ENCODE results near the gene ESPNL.

The ESPNL gene

DNA sequence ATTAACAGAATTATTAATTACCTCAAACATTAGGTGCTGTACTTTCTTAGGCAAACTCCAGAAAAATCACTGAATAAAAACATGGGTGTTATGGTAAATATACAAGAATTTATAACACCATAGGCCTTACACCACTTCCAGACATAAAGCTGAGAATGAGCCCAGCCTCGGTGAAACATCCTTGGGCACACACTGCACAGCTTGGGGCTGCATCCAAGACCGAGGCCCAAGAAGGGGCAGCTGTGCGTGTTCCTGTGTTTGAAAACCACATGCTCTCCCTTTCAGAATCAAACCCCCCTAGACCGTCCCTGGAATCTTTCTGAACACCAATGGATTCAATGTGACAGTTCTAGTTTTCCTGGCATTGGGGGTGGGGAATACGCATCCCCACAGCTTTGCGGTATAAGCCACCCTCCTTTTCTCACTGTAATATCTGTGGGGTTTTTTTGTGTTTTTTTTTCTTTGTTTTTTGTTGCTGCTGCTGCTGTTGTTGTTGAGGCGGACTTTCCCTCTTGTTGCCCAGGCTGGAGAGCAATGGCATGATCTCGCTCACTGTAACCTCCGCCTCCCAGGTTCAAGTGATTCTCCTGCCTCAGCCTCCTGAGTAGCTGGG is 71.5 kb downstream of the ESPNL start:
- Mint-ChIP-seq H3K27ac (no peak overlapping the region), H3K9me3 (no peaks in the 10 kb centered on the region), H3K4me1 (peaks cover 6% of the 10 kb centered on the region), H3K27me3 (ENCODE audit: low read depth, poor library complexity) (no peaks in the 10 kb centered on the region), H3K4me3 (no peak overlapping the region), H3K36me3 (ENCODE audit: low read depth) (peaks cover 47% of the 10 kb centered on the region)
- TF ChIP-seq, protein P1, sequence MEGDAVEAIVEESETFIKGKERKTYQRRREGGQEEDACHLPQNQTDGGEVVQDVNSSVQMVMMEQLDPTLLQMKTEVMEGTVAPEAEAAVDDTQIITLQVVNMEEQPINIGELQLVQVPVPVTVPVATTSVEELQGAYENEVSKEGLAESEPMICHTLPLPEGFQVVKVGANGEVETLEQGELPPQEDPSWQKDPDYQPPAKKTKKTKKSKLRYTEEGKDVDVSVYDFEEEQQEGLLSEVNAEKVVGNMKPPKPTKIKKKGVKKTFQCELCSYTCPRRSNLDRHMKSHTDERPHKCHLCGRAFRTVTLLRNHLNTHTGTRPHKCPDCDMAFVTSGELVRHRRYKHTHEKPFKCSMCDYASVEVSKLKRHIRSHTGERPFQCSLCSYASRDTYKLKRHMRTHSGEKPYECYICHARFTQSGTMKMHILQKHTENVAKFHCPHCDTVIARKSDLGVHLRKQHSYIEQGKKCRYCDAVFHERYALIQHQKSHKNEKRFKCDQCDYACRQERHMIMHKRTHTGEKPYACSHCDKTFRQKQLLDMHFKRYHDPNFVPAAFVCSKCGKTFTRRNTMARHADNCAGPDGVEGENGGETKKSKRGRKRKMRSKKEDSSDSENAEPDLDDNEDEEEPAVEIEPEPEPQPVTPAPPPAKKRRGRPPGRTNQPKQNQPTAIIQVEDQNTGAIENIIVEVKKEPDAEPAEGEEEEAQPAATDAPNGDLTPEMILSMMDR (IDR thresholded peaks at IDR 0.05), result no peak
- DNase-seq, result no peak

DNA sequence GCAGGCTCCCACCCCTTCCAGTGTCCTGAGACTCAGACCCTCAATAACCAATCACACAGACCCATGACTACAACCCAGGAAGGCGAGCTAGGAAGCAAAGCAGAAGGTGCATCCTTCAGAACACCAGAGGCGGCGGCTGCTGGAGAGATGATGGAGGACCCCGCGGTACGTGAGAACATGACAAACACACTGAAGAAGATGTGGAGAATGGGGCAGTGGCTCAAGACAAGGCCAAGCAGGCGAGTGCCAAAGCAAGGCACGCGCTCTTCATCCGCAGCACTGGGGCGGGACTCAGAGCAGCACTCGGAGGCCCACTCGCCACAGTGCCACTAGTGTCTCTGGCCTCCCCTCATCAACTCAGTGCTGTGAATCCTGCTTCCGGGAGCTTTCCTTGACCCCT is 72.3 kb downstream of the ESPNL start:
- Mint-ChIP-seq H3K4me1 (peaks cover 6% of the 10 kb centered on the region), H3K9me3 (no peaks in the 10 kb centered on the region), H3K27ac (no peak overlapping the region), H3K4me3 (no peak overlapping the region), H3K36me3 (ENCODE audit: low read depth) (peaks cover 53% of the 10 kb centered on the region), H3K27me3 (ENCODE audit: low read depth, poor library complexity) (no peaks in the 10 kb centered on the region)
- TF ChIP-seq, protein P1 (IDR thresholded peaks at IDR 0.05), result no peak
- DNase-seq, result no peak

DNA sequence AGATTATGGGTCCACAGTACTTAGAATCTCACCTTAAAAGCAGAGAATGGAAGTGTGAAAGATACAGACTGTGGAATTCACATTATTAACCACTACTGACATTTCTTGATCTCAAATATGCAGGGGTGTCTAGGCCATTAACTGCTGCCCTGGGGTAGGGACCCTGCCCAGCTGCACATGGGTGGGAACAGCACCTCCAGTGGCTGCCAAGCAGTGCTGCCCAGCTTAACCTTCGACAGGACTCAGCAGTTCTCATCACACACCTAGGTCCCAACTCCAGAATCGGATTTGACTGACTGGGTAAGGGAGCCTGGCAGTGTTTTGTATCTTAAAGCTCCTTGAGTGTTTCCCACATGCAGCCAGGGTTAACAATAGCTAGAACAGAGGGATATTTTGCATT is 73.6 kb downstream of the ESPNL start:
- Mint-ChIP-seq H3K36me3 (ENCODE audit: low read depth) (peaks cover 62% of the 10 kb centered on the region), H3K27ac (no peak overlapping the region), H3K27me3 (ENCODE audit: low read depth, poor library complexity) (no peaks in the 10 kb centered on the region), H3K9me3 (no peaks in the 10 kb centered on the region), H3K4me1 (peaks cover 6% of the 10 kb centered on the region), H3K4me3 (no peak overlapping the region)
- no peak for DNase-seq
- TF ChIP-seq, protein P1 (IDR thresholded peaks at IDR 0.05), result peak; percentile 6

DNA sequence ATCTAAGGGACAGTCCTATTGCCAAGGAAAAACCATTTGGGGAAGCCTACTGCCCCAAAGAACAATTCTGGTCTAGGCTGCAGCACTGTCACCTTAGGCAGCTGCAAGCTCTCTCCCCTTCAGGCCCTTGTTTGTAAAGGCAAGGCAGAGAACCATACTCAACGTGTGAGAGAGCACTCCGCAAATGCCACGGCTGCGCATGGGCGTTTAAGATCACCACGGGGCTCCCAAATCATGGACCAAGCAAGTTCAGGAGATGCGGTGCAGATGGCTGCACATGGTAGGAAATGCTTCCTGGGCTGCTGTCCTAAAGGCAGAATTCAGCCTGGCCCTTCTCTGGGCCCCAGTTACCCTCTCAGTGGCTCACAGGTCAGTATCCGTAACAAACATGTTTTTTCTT is 74.2 kb downstream of the ESPNL start:
- H3K4me1 Mint-ChIP-seq, result peaks cover 6% of the 10 kb centered on the region
- TF ChIP-seq, protein P1 (IDR thresholded peaks at IDR 0.05), result no peak
- H3K36me3 Mint-ChIP-seq (ENCODE audit: low read depth), result peaks cover 68% of the 10 kb centered on the region
- H3K9me3 Mint-ChIP-seq, result no peaks in the 10 kb centered on the region
- no peaks in the 10 kb centered on the region for H3K27me3 Mint-ChIP-seq (ENCODE audit: low read depth, poor library complexity)
- H3K4me3 Mint-ChIP-seq, result no peak overlapping the region
- no peak for DNase-seq
- no peak overlapping the region for H3K27ac Mint-ChIP-seq

DNA sequence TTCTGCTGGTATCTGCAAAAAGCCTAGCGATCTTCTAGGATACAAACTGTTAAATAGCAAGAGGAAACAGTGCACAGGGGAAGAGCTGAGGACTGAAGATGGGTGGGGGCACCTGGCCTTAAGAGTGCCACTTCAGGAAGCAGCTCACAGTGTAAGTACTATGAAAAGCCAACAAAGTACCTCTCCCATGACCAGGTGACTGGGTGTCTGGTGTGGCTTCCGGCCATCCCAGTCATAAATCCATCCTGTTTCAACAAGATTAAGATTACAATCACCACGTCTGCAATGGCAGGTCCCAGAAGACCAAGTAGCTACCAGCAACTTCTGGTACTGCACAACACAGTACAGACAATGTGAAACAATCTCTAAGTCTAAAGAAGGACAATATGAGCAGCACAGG is 74.6 kb downstream of the ESPNL start:
- TF ChIP-seq, protein P1 (IDR thresholded peaks at IDR 0.05), result no peak
- Mint-ChIP-seq H3K9me3 (no peaks in the 10 kb centered on the region), H3K4me1 (peaks cover 5% of the 10 kb centered on the region), H3K4me3 (no peak overlapping the region), H3K27me3 (ENCODE audit: low read depth, poor library complexity) (no peaks in the 10 kb centered on the region), H3K27ac (no peak overlapping the region), H3K36me3 (ENCODE audit: low read depth) (peaks cover 70% of the 10 kb centered on the region)
- DNase-seq, result no peak

DNA sequence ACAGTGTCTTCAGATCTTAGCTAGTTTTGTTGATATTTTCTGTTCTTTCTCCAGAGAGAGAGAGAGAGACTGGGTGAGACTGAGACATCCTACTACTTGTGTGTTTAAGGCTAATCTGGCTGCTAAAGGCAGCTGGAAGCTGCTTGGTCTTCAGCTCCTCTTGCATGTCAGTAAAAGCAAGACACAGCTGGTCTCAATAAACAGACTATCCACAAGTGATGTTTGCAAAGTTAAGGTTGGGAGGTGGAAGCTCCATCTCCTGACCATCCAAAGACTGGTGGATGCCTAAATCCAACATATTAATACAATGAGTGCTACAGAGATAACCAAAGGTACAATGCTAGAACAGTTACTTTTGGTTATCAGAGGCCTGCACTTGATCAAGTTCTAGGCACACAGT is 76.5 kb downstream of the ESPNL start:
- Mint-ChIP-seq H3K4me1 (no peaks in the 10 kb centered on the region), H3K27ac (no peak overlapping the region), H3K4me3 (no peak overlapping the region), H3K27me3 (ENCODE audit: low read depth, poor library complexity) (no peaks in the 10 kb centered on the region), H3K9me3 (no peaks in the 10 kb centered on the region), H3K36me3 (ENCODE audit: low read depth) (peaks cover 70% of the 10 kb centered on the region)
- DNase-seq, result no peak
- TF ChIP-seq, protein P1 (IDR thresholded peaks at IDR 0.05), result no peak

Measured in nephron progenitor cell (in vitro differentiated cells).